Nephron progenitor cell (in vitro differentiated cells): ENCODE data around the gene PFN2.

ENCODE experiments used
- DNase-seq: peaks from one replicate; pipeline ENCODE4 v3.0.0; 2021
- H3K27ac Mint-ChIP-seq: 2 replicates; pipeline ENCODE4 v1.8.0; 2021; ENCODE audit warnings: mild to moderate bottlenecking, moderate library complexity, mixed read lengths
- H3K27me3 Mint-ChIP-seq: 2 replicates; pipeline ENCODE4 v1.8.0; 2021; ENCODE audit warnings: mild to moderate bottlenecking, low read depth, mixed read lengths; ENCODE audit not compliant: poor library complexity
- H3K36me3 Mint-ChIP-seq: 2 replicates; pipeline ENCODE4 v1.8.0; 2021; ENCODE audit warnings: low read depth, mixed read lengths
- H3K4me1 Mint-ChIP-seq: 2 replicates; pipeline ENCODE4 v1.8.0; 2021; ENCODE audit warnings: mixed read lengths
- H3K4me3 Mint-ChIP-seq: 2 replicates; pipeline ENCODE4 v1.8.0; 2021; ENCODE audit warnings: mild to moderate bottlenecking, moderate library complexity, mixed read lengths
- H3K9me3 Mint-ChIP-seq: 2 replicates; pipeline ENCODE4 v1.8.0; 2021; ENCODE audit warnings: mild to moderate bottlenecking, moderate library complexity, mixed read lengths
- TF ChIP-seq, protein P1 (sequence below): fragments of 200-600 bp; sonication (generic); IDR thresholded peaks from 2 replicates; pipeline ENCODE4 v1.5.0; 2021; ENCODE audit warnings: antibody characterized with exemption

The PFN2 gene

DNA sequence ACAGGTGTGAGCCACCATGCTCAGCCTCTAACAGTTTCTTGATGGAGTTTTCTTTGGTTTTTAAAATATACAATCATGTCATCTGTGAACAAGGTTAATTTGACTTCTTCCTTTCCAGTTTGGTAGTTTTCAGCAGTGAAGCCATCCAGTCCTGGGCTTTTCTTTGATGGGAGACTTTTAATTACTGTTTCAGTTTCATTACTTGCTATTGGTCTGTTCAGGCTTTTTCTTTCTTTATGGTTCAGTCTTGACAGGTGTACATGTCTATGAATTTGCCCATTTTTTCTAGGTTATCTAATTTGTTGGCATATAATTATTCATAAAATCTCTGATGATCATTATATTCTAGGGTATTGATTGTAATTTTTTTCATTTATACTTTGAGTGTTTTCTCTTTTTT is 36.8 kb downstream of the PFN2 start:
- no peaks in the 10 kb centered on the region for H3K4me1 Mint-ChIP-seq
- TF ChIP-seq, protein P1, sequence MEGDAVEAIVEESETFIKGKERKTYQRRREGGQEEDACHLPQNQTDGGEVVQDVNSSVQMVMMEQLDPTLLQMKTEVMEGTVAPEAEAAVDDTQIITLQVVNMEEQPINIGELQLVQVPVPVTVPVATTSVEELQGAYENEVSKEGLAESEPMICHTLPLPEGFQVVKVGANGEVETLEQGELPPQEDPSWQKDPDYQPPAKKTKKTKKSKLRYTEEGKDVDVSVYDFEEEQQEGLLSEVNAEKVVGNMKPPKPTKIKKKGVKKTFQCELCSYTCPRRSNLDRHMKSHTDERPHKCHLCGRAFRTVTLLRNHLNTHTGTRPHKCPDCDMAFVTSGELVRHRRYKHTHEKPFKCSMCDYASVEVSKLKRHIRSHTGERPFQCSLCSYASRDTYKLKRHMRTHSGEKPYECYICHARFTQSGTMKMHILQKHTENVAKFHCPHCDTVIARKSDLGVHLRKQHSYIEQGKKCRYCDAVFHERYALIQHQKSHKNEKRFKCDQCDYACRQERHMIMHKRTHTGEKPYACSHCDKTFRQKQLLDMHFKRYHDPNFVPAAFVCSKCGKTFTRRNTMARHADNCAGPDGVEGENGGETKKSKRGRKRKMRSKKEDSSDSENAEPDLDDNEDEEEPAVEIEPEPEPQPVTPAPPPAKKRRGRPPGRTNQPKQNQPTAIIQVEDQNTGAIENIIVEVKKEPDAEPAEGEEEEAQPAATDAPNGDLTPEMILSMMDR: no peak
- DNase-seq: no peak
- H3K36me3 Mint-ChIP-seq: peaks cover 88% of the 10 kb centered on the region
- peaks cover 44% of the 10 kb centered on the region for H3K9me3 Mint-ChIP-seq
- no peak overlapping the region for H3K4me3 Mint-ChIP-seq
- H3K27me3 Mint-ChIP-seq: peaks cover 4% of the 10 kb centered on the region
- H3K27ac Mint-ChIP-seq: no peak overlapping the region

DNA sequence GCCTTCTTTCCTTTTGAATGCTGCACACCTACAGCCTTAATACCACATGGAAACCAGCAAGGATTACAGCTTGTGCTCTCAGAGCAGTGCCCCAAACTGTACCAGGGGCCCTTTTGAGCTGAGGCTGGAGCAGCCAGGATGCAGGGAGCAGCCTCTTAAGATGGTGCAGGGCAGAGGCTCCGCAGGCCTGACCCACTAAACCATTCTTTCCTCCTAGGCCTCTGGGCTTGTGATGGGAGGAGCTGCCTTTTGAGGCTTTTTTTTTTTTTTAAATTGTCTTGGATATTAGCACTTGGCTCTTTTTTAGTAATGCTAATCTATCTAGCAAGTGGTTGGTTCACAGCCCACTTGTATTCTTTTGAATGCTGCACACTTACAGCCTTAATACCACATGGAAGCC is 37.7 kb downstream of the PFN2 start:
- peaks cover 91% of the 10 kb centered on the region for H3K36me3 Mint-ChIP-seq
- H3K9me3 Mint-ChIP-seq: peaks cover 40% of the 10 kb centered on the region
- H3K27me3 Mint-ChIP-seq: peaks cover 4% of the 10 kb centered on the region
- TF ChIP-seq, protein P1: no peak
- H3K27ac Mint-ChIP-seq: no peak overlapping the region
- H3K4me3 Mint-ChIP-seq: no peak overlapping the region
- H3K4me1 Mint-ChIP-seq: no peaks in the 10 kb centered on the region
- no peak for DNase-seq

DNA sequence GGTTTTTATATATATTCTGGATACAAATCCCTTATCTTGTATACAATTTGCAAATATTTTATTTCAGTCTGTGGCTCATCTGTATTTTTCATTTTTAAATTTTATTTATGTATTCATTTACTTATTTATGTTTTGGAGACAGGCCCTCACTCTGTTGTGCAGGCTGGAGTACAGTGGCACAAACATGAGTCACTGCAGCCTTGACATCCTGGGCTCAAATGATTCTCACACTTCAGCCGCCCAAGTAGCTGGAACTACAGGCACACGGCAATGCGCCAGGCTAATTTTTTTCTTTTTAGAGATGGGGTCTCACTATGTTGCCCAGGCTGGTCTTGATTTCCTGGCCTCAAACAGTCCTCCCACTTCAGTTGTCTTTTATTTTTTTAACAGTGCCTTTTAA is 50.6 kb downstream of the PFN2 start:
- H3K9me3 Mint-ChIP-seq: no peaks in the 10 kb centered on the region
- TF ChIP-seq, protein P1: no peak
- H3K4me3 Mint-ChIP-seq: no peak overlapping the region
- no peak overlapping the region for H3K27ac Mint-ChIP-seq
- H3K27me3 Mint-ChIP-seq: no peaks in the 10 kb centered on the region
- DNase-seq: no peak
- peaks cover 33% of the 10 kb centered on the region for H3K36me3 Mint-ChIP-seq
- no peaks in the 10 kb centered on the region for H3K4me1 Mint-ChIP-seq

DNA sequence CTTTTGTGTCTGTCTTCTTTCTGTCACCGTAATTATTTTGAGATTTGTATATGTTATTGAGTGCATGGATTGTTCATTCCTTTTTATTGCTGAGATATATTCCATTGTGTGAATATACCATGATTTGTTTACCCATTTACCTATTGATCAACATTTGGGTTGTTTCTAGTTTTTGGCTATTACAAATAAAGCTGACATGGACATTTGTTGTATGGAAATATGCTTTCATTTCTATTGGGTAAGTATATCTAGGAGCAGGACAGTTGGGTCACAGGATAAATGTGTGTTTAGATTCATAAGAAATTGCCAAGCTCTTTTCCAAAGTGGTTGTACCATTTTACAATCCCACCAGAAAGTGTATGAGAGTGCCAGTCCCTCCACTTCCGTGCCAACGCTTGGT is 51.2 kb downstream of the PFN2 start:
- H3K4me3 Mint-ChIP-seq: no peak overlapping the region
- H3K9me3 Mint-ChIP-seq: no peaks in the 10 kb centered on the region
- no peak for DNase-seq
- peaks cover 39% of the 10 kb centered on the region for H3K36me3 Mint-ChIP-seq
- TF ChIP-seq, protein P1: no peak
- no peak overlapping the region for H3K27ac Mint-ChIP-seq
- H3K4me1 Mint-ChIP-seq: no peaks in the 10 kb centered on the region
- H3K27me3 Mint-ChIP-seq: no peaks in the 10 kb centered on the region

DNA sequence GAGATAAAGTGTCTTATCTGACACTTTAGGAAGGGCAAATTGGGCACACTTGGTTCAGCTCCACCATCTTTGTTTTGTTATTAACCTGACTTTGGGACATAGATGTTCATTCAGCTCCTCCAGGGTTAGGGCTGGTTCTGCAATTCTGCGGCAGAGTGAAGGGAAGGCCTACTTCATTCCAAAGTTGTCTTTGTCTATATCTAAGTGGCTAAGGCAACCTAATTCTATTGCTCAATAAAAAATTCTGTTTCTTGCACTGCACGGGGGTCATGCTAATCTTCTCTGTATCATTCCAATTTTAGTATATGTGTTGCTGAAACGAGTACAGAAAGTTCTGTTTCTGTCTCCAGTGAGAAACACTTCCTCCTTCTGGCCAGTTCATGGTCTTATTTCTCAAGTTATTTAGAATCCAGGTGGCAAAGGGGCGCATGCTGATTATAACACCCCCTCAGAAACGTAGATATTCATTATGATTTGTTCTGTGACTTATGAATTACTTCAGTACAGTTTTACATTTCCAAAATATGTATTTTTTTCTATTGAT is 53.5 kb downstream of the PFN2 start:
- Mint-ChIP-seq H3K36me3 (peaks cover 47% of the 10 kb centered on the region), H3K27ac (no peak overlapping the region), H3K9me3 (no peaks in the 10 kb centered on the region), H3K4me3 (no peak overlapping the region), H3K27me3 (no peaks in the 10 kb centered on the region), H3K4me1 (no peaks in the 10 kb centered on the region)
- DNase-seq: no peak
- TF ChIP-seq, protein P1: no peak
